GM18867 (cell line): ENCODE data around the gene SACS.
"Not testable (repeated sequence)": the region's sequence is repeated elsewhere in the genome, so short reads cannot be mapped to it uniquely, and the experiment has no call there.

Experiments used
- ATAC-seq: cut with Tn5 transposase; IDR thresholded peaks from one replicate; pipeline ENCODE4 v1.9.1; 2021; ENCODE audit warnings: mild to moderate bottlenecking, moderate library complexity; ENCODE audit not compliant: unreplicated experiment

SACS gene

DNA sequence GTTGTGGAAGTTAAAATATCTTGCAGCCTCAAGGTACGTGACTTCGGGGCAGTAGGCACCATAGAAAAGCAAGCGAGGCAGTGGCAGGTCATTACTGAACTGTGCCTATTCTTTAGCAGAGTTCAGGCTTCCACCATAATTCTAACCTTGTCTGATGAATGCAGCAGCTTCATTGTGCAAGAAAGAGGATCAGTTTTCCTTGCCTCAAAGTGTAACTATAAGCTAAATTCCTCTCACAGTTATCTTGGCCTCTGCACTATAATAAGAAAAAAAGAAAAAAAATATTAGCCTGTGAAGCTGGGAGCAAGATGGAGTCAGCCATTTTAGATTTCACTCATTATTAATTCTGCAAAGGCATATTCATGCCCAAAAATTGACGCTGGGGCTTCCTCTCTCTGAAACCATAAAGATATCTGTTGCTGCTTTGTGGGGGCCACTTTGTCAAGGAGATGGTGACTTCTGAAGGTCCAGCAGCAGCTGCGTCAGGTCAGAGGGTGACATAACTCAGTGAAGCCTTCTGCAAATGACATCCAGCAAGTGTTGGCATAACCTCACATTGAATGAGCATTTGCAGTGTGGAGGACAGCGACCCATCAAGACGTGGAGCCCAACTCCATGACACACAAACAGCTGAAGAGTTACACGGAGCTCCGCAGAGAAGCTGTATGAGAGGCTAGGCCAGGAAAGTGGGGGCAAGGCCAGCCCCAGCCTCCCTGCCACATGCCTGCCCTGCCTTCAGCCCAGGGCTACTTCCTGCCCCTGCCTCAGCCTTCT, 23.1 kb upstream of the SACS start:
- ATAC-seq: no peak

DNA sequence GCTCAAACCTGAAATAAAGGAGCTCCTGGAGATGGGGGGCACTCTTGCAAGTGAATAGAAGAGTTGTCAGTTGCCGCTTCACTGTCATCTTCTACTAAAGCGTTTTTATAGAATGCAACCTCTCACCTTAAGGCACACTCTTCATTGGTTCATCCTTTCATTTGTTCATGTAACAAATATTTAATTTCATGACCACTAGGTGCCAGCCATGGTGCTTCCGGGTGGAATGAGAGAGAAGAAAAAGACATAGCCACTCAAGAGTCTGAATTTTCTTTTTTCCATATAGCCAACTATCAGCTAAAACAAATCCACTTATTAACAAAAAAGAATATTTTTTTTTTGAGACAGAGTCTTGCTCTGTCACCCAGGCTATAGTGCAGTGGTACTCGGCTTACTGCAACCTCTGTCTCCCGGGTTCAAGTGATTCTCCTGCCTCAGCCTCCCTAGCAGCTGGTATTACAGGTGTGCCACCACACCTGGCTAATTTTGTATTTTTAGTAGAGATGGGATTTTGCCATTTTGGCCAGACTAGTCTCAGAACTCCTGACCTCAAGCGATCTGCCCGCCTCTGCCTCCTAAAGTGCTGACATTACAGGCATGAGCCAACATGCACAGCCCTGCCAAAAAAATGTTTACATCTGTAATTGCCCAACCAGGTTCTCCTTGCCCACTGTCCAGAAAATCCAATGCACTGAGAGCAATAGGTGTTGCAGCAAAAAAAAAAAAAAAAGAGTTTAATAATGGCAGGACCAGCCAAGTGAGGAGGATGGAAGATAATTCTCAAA, 22.1 kb upstream of the SACS start:
- no peak for ATAC-seq

DNA sequence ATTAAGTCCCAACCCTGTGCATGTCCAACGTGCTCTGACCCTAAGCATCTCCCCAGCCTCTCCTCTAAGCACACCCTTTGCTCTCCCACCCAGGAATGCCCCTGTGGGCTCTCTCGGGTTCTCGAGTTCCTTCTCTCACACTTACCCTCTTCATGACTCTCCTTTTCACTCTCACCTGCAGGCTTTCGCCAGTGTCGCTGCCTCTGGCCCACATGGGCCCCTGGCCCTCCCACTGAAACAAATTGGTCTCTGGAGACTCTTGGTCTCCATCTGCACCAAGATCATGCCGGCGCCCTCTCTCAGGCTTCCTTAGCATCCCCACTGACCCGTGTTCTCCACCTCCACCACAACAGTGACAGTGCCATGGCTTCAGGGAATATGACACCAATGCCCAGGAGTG, 19.6 kb upstream of the SACS start:
- ATAC-seq: no peak

DNA sequence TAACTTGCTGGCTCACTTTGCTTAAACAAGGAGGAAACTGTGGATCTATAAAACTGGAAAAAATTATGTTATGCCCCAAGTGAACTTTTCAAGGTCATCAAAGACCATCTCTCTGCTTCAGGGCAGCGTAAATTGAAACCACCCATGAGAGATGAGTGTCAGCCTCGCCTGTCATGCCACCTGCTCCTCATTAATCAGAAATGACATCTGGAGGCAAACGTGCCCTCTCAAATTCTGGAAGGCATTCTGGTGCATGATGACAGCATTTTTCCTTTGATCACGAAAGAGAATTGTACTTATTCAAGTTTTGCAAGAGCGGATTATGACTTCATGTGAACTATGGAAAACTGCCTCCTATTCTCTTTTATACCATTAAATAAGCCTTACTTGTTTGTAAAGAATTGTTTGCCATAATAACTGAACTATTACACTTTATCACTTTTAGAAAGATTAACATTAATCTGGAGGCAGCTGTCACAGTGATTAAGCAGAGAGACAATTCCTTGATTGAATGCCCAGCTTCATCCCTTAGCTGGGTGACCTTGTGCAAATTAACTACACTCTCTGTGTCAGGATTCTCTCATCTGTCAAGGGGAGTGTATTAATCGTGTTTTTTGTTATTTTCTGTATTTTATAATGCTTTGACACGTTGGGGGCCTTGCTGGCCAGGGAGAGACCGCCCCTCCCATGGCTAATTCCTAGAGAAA, 17.0 kb upstream of the SACS start:
- ATAC-seq: no peak

DNA sequence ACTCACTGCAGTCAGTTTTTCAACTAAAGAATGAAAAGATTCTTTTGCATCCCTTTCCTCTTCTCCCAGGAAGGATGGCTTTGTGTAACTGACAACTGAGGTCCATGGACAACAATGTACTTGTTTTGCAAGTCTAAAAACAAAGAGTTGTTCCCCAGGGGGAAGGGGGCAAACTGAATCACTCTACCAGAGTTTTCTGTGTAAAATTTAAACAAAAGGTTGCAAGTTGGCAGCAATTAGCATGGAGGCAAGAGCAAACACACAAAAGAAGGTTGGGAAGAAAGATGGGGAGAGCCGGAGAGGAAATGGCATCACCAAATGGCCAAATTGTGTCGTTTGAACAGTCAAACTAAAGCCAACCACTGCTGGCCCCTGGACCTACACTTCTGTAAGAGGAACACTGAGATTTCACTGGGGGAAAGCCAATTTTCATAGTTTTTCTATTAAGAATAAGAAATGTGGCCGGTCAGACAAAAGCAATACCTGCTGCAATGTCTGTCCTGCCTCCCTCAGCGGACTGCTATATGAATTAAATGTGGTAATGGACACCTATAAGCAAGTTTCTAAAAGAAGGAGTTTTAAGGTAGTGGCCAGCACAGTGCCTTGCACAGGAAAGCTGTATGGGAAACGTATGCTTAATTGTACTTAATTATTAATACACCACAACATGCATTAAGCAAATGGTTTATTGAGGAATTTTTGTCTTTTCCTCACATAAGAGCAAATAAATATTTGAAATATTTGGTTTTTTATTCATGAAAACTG, 16.1 kb upstream of the SACS start:
- no peak for ATAC-seq

DNA sequence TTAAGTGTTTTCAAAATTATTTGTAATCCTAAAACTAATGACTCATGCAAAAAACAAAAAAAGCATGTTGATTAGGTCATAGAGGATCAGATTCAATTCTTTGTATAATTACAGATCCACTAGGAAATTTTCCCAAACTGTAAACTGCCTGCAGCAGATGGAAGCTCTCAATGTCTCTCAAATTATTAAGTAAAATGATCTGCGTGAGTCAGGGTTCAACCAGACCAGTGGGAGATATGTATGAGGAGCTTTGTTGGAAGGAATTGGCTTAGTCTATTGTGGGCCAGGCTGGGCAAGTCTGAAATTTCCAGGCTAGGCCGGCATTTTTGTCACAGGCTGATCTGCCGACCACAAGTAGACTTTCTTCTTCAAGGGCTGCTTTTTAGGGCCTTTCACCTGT, 14.4 kb upstream of the SACS start:
- ATAC-seq: no peak

DNA sequence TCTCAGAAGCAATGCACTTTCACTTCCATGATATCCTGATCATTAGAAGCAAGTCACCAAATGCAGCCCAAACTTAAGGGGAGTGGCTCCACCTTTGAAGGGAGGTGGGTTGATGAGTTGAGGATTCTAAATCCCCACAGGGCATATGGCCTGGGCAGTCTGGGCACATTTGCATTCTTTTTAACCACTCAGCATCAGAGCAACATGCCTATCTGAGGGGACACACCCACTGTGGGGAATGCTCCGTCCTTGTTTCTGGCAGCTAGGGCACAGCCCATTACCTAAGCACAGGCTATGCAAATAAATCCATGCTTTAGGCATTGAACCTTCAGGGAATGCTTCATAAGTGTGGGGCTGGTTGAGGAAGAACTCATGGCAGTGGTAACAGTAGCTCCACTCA, 12.3 kb upstream of the SACS start:
- ATAC-seq: no peak

DNA sequence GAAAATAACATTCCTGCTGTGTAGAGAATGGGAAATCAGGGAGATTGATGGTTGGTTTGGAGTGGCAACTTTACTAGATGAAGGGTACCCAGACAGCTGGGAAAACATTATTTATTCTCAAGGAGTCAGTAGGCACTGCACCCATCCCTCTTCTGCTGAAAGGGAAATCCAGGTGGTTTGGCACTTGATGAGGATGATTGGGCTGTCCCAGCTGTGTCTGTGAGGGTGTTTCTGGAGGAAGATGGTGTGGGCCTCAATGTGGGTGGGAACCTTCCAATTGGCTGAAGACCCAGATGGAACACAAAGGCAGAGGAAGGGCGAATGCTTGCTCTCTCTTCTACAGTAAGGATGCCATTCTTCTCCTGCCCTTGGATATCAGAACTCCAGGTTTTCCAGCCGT, 10.4 kb upstream of the SACS start:
- no peak for ATAC-seq

DNA sequence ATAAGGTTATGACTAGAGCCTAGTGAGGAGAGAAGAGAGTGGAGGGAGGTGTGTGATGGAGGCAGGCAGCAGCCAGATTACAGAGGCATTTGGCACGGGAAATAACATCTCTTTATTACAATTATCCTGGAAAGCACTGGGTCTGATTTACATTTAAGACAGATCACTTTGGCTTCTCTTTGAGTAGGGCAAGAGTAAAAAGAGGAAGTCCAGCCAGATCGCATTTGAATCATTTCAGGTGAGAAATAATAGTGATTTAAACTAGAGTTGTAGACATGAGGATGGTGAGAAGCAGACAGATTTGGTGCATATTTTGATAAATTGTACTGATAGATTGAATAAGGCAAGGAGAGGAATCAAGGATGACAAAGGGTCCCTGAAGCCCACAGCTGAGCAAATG, 9.6 kb upstream of the SACS start:
- ATAC-seq: no peak

DNA sequence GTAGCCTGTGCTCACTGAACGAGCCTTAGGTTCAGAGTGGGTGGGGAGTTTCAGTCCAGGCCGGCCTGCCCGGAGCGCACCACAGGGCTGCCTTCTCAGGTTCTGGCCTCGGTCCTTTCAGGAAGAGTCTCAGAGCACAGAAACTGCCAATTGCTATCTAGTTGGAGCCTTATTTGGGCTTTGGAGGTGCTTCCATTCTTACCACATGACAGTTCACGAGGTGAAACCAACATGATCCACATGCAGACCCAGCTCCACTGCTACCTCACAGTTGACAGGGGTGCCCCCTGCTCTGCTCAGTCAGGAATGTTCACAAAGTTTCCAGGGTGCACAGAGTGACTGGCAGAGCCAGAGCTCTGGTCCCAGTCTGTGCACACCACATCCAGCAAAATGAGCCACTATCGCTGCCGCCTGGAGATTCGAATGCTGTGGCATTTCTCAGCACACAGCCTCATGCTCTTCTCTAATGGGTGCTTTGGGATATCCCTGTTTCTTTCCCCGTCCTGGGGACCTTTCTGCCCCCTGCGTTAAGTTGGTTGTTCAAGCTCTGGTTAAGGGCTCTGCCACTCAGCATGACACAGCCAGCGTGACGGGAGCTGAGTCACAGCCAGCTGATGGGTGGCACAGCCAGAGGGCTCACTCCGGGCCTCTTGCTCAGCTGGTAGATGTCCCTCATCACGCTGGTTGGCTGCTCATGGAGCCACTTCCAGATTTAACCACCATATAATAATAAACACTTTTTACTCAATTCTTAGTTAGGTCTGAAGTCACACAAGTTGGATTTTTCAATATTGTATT, 7.5 kb upstream of the SACS start:
- no peak for ATAC-seq

DNA sequence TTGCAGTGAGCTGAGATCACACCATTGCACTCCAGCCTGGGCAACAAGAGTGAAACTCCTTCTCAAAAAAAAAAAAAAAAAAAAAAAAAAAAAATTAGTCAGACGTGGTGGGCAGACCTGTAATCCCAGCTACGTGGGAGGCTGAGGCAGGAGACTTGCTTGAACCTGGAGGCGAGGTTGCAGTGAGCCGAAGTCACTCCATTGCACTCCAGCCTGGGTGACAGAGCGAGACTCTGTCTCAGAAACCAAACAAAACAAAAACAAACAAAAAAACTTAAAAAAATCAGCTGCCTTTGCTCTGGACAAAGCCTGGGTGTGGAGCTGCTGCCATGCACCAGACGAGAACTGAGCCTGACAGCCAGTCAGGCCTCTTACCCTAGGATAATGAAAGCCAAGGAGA, 6.8 kb upstream of the SACS start:
- not testable (repeated sequence) for ATAC-seq

DNA sequence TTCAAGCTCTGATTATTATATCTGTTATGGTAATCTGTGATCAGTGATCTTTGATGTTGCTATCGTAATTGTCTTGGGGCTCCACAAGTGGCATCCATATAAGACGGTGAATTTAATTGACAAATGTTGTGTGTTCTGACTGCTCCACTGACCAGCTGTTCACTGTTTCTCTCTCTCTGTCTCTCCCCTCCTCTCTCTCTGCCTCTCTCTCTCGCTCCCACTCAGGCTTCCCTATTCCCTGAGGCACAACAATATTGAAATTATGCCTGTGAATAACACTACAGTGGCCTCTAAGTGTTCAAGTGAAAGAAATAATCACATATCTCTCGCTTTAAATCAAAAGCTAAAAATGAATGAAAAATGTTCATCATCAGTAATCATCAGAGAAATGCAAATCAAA, 4.4 kb upstream of the SACS start:
- no peak for ATAC-seq

DNA sequence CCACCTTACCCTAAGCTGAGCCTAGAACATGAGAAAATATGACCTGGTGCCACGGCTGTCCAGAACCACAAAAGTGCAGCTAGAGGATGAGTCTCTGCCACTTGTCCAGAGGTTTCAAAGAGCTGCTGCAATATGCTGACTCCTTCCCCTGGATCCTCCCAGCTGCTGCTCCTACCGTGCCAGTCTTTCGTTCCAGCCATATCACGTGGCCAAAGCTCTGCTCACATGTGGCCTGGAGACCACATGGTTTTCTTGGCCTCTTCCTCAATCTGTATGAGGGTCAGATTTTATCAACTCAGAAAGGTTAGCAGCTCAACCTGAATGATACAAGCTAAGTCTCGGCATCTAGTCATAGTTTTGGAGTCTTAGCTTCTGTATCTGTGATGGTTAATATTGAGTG, 3.2 kb upstream of the SACS start:
- ATAC-seq: no peak

DNA sequence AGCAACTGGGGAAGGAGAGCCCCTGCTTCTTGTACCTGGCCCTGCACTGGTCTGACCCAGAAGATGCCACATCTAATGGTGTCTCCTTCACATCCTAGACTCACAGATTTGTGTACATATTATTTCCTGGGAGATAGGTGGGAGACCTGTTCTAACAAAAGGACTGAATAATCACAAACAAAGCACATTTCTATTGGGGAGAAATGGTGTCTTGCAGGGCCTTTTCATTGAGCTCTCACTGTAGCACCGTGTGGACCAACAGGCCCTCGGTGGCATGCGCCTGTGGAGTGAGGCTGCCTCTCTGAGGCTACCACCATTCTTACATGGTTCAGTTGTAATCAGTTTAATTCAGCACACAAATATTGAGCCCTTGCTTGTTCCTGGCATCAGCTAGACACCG, 989 bp upstream of the SACS start:
- ATAC-seq: no peak

DNA sequence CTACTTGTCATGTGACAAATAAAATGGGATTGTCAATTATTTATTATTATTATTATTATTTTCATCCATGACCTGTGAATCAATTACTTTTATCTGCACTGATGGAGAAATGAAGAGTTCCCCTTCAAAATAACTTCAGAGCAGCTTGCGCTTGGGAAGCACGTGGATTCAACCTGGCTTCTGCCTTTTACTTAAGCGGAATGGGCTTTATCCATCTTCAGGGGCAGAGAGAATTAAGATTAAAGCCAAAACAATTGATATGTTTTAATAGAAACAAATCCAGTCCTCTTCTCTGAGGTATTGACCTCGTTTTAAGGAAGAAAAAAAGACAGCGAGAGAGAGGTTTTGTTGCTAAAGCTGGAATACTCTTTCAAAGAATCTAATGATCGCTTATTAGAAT, 876 bp downstream of the SACS start:
- ATAC-seq: no peak

DNA sequence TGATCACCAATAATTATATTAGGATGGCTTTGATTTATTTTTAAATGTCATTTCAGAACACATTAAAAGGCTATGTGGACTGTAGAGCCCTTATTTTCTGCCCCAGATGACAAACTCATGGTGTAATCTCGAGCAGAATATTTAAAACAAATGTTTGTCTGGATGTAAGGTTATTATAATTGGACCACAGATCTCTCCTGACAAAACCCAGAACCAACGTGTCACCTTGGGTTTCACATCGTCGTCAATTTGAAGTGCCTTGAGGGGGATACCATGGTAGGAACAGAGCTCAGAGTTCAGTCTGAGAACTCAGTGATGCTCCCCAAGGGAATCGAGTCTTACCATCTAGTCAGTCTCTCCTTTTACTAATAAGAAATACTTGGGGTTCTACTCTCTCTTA, 2.8 kb downstream of the SACS start:
- no peak for ATAC-seq

DNA sequence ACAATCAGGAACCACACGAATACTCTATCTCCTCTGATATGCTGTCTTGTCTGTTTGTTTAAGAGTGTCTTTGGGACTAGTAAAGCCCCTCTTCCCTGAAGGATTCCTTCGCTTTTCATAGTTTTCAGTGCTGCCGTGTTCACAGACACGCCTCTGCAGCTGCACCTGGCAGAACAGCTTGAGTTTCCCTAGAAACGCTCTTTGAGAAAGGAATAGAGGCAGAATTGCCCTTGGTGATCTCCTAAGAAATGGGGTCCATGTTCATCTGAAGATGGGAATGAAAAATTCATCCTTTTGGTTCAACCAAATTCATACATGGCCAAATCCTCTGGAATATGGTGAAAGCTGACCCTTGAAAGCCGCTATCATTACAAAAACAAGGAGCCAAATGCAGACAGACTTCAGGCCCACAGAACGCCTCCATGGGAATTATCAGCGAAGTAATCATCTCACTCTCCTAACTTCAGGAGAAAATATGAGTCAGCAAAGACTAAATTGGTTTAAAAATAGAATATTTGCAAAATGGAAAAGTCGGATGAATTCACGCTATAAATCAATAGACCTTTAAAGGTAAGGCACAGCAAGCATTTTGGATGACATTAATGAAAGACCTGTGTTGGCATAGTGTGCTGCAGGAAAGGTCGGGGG, 5.5 kb downstream of the SACS start:
- no peak for ATAC-seq

DNA sequence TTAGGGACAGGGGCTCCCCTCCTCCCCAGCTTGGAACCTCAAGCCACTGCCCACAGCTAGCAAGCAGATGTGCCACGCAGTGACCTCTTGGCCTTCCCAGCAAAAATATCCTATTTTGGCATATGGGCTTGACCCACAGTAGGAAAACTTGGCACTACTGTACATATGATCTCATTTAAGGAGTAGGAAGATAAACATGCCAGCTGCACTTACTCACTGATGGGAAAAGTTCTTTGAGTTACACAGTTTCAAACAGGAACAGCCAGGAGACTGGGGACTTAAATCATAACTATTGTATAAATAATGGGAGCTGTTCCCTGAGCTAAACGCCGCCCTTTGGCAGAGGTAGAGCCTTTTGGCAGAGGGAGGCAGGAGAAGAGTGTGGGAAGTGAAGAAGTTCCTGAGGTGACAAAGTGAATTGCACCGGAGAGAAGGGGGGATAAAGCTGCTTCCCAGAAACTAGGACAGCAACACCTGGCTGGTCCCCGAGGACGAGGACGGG, 6.1 kb downstream of the SACS start:
- no peak for ATAC-seq

DNA sequence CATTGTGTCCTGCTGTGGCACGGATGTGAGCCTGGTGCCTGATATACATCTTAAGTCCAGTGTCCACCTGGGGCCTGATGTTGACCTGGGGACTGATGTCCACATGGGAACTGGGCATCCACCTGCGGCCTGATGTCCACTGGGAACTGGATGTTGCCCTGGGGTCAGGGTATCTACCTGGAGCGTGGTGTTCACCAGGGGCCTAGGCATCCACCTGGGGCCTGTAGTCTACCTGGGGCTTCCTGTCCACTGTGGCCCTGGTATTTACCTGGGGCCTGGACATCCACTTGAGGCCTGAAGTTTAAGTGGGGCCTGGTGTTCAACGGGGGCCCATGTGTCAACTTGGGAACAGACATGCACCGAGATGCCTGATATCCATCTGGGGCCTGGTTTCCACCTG, 11.9 kb downstream of the SACS start:
- no peak for ATAC-seq
